Measurements from ENCODE around the gene TMEM42.

TMEM42 gene

DNA sequence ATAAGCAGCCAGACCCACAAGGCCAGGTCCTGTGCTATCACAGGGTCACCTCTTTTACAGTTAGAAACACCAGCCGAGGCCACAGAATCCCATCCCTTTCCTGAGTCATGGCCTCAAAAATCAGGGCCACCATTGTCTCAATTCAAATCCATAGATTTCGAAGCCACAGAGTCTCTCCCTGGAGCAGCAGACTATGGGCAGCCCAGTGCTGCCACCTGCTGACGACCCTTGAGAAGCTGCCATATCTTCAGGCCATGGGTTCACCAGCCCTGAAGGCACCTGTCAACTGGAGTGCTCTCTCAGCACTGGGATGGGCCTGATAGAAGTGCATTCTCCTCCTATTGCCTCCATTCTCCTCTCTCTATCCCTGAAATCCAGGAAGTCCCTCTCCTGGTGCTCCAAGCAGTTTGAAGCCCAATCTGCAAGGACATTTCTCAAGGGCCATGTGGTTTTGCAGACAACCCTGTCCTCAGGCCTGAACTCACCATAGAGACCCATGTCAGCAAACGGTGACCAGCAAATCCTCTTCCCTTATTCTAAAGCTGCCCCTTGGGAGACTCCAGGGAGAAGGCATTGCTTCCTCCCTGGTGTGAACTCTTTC is 52.3 kb downstream of the TMEM42 start:
- DNase-seq, result peak; percentile 46

DNA sequence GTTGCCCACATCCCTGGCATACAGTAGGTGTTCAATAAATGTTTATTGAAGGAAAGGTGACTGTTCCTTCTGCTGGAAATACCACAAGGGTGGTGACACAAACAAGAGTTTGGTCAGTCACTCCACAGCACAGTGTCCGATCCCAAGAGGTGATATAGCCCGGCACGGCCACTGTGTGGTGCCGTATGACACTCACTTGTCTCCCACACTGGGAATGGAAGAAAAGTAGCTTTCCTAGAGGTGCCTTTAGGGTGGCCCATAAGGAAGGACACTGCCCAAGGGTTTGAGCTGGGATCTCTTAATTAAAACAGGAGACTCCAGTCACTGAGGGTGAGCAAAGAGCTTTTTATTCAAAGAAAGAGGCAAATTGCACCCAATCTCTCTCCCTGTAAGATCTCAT is 53.2 kb downstream of the TMEM42 start:
- no peak for DNase-seq

All from DMS153 (cell line).